CD4-positive, alpha-beta T cell treated with Interleukin-4 for 1 hour (primary cell): ENCODE results near the gene ZNF770.
A peak's percentile ranks its signal among the peaks of the same experiment; 100 is the strongest.

Experiments used
- DNase-seq, 2 donors: peaks; one replicate each; pipeline ENCODE4 v3.0.0-alpha.2; 2020 to 2022

The ZNF770 gene

GRCh38 chr15:34988027-34988902 is at the start of gene ZNF770:
Gene ZNF770 (minus strand): TSS chr15:34988287. CDS start chr15:34983434, 4,853 bp downstream.
- DNase-seq = peak; percentile 85 to 89

- no peak for DNase-seq
Measured at GRCh38 chr15:35028235-35028984, 40.3 kb upstream of the ZNF770 start.

GRCh38 chr15:35023804-35024203 is 35.7 kb upstream of the ZNF770 start:
- peak in 1 of 2 donors; percentile 42 for DNase-seq

GRCh38 chr15:35020974-35021373 is 32.9 kb upstream of the ZNF770 start:
- no peak for DNase-seq

GRCh38 chr15:35019404-35020327 is 31.6 kb upstream of the ZNF770 start:
- no peak for DNase-seq

GRCh38 chr15:35014241-35014640 is 26.2 kb upstream of the ZNF770 start:
- DNase-seq = no peak

GRCh38 chr15:35013370-35013769 is 25.3 kb upstream of the ZNF770 start:
- peak in 1 of 2 donors; percentile 12 for DNase-seq

GRCh38 chr15:35007397-35007796 is 19.3 kb upstream of the ZNF770 start:
- no peak for DNase-seq

GRCh38 chr15:35005933-35006332 is 17.8 kb upstream of the ZNF770 start:
- DNase-seq = no peak

GRCh38 chr15:35003928-35004327 is 15.8 kb upstream of the ZNF770 start:
- no peak for DNase-seq

- DNase-seq = no peak
Measured at GRCh38 chr15:35000511-35000910, 12.4 kb upstream of the ZNF770 start.

GRCh38 chr15:34999906-35000305 is 11.8 kb upstream of the ZNF770 start:
- no peak for DNase-seq

GRCh38 chr15:34994925-34995324 is 6.8 kb upstream of the ZNF770 start:
- DNase-seq = no peak

GRCh38 chr15:34993877-34994276 is 5.8 kb upstream of the ZNF770 start:
- DNase-seq = no peak

- no peak for DNase-seq
Measured at GRCh38 chr15:34993412-34993811, 5.3 kb upstream of the ZNF770 start.

- DNase-seq = no peak
Measured at GRCh38 chr15:34987609-34988026, 469 bp downstream of the ZNF770 start.

- DNase-seq = no peak
Measured at GRCh38 chr15:34986771-34987480, 1.2 kb downstream of the ZNF770 start.

- DNase-seq = no peak
Measured at GRCh38 chr15:34986326-34986725, 1.8 kb downstream of the ZNF770 start.

- peak in 1 of 2 donors; percentile 17 for DNase-seq
Measured at GRCh38 chr15:34984889-34985630, 3.0 kb downstream of the ZNF770 start.

- no peak for DNase-seq
Measured at GRCh38 chr15:34976743-34977142, 11.3 kb downstream of the ZNF770 start.

- DNase-seq = no peak
Measured at GRCh38 chr15:34976073-34976472, 12.0 kb downstream of the ZNF770 start.
